ENCODE measurements around the gene TRO.

DNA sequence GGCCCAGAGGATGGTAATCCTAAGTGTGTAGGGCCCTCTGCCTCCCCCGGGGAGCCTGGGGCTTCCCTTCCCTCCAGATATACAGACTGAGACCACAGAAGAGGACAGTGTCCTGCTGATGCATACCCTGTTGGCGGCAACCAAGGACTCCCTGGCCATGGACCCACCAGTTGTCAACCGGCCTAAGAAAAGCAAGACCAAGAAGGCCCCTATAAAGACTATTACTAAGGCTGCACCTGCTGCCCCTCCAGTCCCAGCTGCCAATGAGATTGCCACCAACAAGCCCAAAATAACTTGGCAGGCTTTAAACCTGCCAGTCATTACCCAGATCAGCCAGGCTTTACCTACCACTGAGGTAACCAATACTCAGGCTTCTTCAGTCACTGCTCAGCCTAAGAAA is 1.9 kb downstream of the TRO start:
- TF ChIP-seq, protein P1, sequence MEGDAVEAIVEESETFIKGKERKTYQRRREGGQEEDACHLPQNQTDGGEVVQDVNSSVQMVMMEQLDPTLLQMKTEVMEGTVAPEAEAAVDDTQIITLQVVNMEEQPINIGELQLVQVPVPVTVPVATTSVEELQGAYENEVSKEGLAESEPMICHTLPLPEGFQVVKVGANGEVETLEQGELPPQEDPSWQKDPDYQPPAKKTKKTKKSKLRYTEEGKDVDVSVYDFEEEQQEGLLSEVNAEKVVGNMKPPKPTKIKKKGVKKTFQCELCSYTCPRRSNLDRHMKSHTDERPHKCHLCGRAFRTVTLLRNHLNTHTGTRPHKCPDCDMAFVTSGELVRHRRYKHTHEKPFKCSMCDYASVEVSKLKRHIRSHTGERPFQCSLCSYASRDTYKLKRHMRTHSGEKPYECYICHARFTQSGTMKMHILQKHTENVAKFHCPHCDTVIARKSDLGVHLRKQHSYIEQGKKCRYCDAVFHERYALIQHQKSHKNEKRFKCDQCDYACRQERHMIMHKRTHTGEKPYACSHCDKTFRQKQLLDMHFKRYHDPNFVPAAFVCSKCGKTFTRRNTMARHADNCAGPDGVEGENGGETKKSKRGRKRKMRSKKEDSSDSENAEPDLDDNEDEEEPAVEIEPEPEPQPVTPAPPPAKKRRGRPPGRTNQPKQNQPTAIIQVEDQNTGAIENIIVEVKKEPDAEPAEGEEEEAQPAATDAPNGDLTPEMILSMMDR (IDR thresholded peaks at IDR 0.05) = no peak
- TF ChIP-seq POLR2A (IDR thresholded peaks at IDR 0.05) = no peak

Measured in thyroid gland (tissue), 4 donors.